ENCODE results near the gene GJB5.
A peak's percentile ranks its signal among the peaks of the same experiment; 100 is the strongest.

Gene GJB5

DNA sequence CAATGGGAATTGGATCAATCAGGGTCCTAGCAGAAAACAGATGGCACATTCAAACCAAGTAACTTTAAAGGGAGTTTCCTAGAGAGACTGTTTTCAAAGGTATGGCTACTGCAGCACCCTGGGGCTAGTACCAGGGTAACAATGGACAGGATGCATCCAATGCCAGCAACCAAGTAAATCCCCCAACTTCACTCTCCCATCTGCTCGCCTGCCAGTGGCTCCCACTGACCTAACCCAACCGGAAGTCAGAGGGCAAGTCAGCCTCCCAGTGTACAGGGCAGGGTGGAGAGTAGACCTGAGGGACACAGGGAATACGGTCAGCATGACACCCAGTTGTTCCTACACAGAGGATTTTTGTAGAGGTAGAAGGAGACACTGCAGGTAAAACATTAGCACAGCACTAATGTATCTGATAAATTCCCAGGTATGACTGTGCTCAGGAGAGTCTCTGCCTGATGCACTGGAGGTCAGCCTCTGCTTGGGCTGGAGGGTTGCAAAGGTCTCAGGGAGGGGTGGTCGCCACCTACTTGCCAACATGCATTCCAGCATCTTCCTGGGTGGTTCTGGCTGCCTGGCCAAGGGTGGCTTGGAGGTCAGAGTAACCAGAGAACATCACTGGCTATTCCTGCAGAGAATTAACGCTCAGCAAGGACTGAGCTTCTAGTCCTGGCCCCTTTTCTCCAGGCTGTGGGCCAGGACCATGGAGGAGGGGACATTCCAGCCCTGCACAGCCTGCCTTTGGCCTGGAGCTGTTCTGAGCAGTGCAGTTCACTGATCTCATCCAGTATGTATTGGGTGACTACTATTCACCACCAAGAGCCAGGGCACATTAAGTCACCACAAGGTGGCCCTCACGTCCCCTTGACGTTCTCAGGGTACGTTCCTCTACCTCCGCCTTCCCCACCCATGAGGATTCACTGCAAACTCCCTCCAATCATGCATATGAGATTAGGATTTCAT lies 32.9 kb downstream of the GJB5 start:
- TF ChIP-seq GATA1 (IDR thresholded peaks at IDR 0.05; ENCODE audit: low read depth, low read length) (no peak), POLR2A (IDR thresholded peaks at IDR 0.05; ENCODE audit: low read length) (no peak)
- DNase-seq = peak; percentile 25 to 30

GRCh38 chr1:34790985-34791384 lies 36.1 kb downstream of the GJB5 start:
- TF ChIP-seq POLR2A (IDR thresholded peaks at IDR 0.05; ENCODE audit: low read length) = no peak
- no peak for TF ChIP-seq GATA1 (IDR thresholded peaks at IDR 0.05; ENCODE audit: low read depth, low read length)
- no peak for DNase-seq

GRCh38 chr1:34792424-34792823 lies 37.6 kb downstream of the GJB5 start:
- DNase-seq = no peak

GRCh38 chr1:34792868-34793727 lies 38.3 kb downstream of the GJB5 start, which contains the start of gene GJA4:
GJA4 (plus strand) TSS chr1:34792999; CDS start chr1:34794214, 1,215 bp downstream.
- DNase-seq = no peak
- TF ChIP-seq POLR2A (IDR thresholded peaks at IDR 0.05; ENCODE audit: low read length) (no peak), GATA1 (IDR thresholded peaks at IDR 0.05; ENCODE audit: low read depth, low read length) (no peak)

More at GRCh38 chr1:34792424-34792823, 37.6 kb downstream of the GJB5 start:
- TF ChIP-seq GATA1 (IDR thresholded peaks at IDR 0.05; ENCODE audit: low read depth, low read length) = no peak
- TF ChIP-seq POLR2A (IDR thresholded peaks at IDR 0.05; ENCODE audit: low read length) = no peak

DNA sequence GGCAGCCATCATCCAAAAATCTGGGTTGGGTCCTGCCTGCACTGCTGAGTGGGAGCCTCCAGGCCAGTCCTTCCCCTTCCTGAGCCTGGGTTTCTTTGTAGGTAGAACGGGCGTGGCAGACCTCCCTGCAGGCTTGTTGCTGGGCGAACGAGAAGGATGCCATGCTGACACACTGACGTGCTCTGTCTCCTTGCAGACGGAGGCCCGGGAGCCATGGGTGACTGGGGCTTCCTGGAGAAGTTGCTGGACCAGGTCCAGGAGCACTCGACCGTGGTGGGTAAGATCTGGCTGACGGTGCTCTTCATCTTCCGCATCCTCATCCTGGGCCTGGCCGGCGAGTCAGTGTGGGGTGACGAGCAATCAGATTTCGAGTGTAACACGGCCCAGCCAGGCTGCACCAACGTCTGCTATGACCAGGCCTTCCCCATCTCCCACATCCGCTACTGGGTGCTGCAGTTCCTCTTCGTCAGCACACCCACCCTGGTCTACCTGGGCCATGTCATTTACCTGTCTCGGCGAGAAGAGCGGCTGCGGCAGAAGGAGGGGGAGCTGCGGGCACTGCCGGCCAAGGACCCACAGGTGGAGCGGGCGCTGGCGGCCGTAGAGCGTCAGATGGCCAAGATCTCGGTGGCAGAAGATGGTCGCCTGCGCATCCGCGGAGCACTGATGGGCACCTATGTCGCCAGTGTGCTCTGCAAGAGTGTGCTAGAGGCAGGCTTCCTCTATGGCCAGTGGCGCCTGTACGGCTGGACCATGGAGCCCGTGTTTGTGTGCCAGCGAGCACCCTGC lies 39.3 kb downstream of the GJB5 start:
- TF ChIP-seq GATA1 (IDR thresholded peaks at IDR 0.05; ENCODE audit: low read depth, low read length) (no peak), POLR2A (IDR thresholded peaks at IDR 0.05; ENCODE audit: low read length) (no peak)
- no peak for DNase-seq

- no peak for TF ChIP-seq GATA1 (IDR thresholded peaks at IDR 0.05; ENCODE audit: low read depth, low read length)
- TF ChIP-seq POLR2A (IDR thresholded peaks at IDR 0.05; ENCODE audit: low read length) = no peak
- DNase-seq = no peak
These were observed 39.9 kb downstream of the GJB5 start for GRCh38 chr1:34794790-34795180.

DNA sequence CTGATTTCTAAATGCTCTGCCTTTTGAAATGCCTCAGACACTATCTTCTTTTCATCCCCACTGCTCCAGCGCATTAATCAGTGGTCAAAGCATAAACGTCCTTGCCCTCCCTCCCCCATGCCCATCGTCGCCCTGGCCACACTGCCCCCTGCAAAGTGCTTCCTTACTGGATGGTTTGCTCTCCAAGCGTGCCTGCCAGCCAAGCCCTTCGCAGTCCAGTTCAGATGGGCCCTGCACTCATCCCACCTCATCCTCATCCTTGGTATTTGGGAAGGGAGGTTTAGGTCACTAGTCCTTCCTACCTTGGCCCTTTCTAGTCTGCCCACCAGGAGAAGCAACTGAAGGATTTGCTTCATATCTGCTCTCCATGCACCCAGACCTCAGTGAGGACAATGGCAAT lies 41.1 kb downstream of the GJB5 start:
- no peak for DNase-seq
- no peak for TF ChIP-seq POLR2A (IDR thresholded peaks at IDR 0.05; ENCODE audit: low read length)
- TF ChIP-seq GATA1 (IDR thresholded peaks at IDR 0.05; ENCODE audit: low read depth, low read length) = no peak

DNA sequence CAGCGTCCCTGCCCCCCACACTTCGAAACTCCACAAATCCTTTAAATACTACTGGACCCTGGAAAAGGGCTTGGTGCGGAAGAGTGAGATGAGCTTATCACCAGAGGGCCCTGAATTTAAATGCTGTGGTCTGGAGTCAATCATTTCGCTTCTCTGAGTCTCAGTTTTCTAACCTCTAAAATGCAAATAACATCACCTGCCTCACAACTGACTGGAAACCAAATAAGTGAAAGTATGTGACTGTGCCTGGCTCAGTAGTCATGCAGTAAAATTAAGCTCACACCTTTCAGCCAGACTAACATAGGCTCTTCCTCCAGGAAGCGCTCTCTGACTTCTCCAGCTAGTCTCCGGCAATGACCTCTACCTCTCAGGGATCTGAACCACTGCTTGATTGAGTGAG lies 42.1 kb downstream of the GJB5 start:
- no peak for TF ChIP-seq POLR2A (IDR thresholded peaks at IDR 0.05; ENCODE audit: low read length)
- TF ChIP-seq GATA1 (IDR thresholded peaks at IDR 0.05; ENCODE audit: low read depth, low read length) = no peak
- no peak for DNase-seq

- TF ChIP-seq GATA1 (IDR thresholded peaks at IDR 0.05; ENCODE audit: low read depth, low read length) (no peak), POLR2A (IDR thresholded peaks at IDR 0.05; ENCODE audit: low read length) (no peak)
- DNase-seq = no peak
These were observed 45.4 kb downstream of the GJB5 start for GRCh38 chr1:34800214-34800613.

DNA sequence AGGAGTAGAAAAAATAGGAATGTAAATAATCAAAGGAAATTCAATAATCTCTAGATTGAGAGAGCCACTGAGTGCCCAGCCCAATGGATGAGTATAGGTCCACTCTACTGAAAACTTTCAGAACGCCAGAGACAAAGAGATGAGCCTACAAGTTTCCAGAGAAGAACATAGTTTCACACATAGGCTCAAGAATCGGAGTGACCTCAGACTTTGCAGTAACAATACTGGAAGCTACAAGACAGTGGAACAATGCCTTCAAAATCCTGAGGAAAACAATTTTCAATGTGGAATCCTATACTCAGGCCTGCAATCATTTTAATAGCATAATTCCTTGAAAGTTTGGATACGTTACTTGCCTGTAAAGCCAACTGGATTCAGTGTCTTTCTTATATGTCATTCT lies 48.9 kb downstream of the GJB5 start:
- TF ChIP-seq GATA1 (IDR thresholded peaks at IDR 0.05; ENCODE audit: low read depth, low read length) (no peak), POLR2A (IDR thresholded peaks at IDR 0.05; ENCODE audit: low read length) (no peak)
- no peak for DNase-seq

GRCh38 chr1:34806396-34806795 lies 51.5 kb downstream of the GJB5 start:
- no peak for DNase-seq
- TF ChIP-seq GATA1 (IDR thresholded peaks at IDR 0.05; ENCODE audit: low read depth, low read length) (no peak), POLR2A (IDR thresholded peaks at IDR 0.05; ENCODE audit: low read length) (no peak)

All from erythroblast (primary cell).